GM21367 (cell line): ENCODE measurements around the gene NBL1.

ENCODE experiments used
- ATAC-seq: cut with Tn5 transposase; IDR thresholded peaks from one replicate; pipeline ENCODE4 v1.9.1; 2021; ENCODE audit not compliant: unreplicated experiment

Gene NBL1

GRCh38 chr1:19665496-19666465 lies 21.7 kb downstream of the NBL1 start:
- ATAC-seq, result no peak

GRCh38 chr1:19668888-19669287 lies 24.8 kb downstream of the NBL1 start:
- ATAC-seq, result no peak

- ATAC-seq, result no peak
Measured at GRCh38 chr1:19670787-19671186, 26.7 kb downstream of the NBL1 start.

- ATAC-seq, result no peak
Measured at GRCh38 chr1:19672237-19672636, 28.1 kb downstream of the NBL1 start.

- ATAC-seq, result no peak
Measured at GRCh38 chr1:19675797-19676196, 31.7 kb downstream of the NBL1 start.

- no peak for ATAC-seq
Measured at GRCh38 chr1:19676438-19676922, 32.4 kb downstream of the NBL1 start.

- ATAC-seq, result no peak
Measured at GRCh38 chr1:19678493-19678892, 34.4 kb downstream of the NBL1 start.

GRCh38 chr1:19678931-19679453 lies 34.9 kb downstream of the NBL1 start:
- no peak for ATAC-seq

- no peak for ATAC-seq
Measured at GRCh38 chr1:19679691-19680090, 35.6 kb downstream of the NBL1 start.

GRCh38 chr1:19680644-19681043 lies 36.5 kb downstream of the NBL1 start:
- ATAC-seq, result no peak

- ATAC-seq, result no peak
Measured at GRCh38 chr1:19682257-19682656, 38.1 kb downstream of the NBL1 start.

GRCh38 chr1:19682901-19683300 lies 38.8 kb downstream of the NBL1 start:
- ATAC-seq, result no peak

- ATAC-seq, result no peak
Measured at GRCh38 chr1:19683351-19683750, 39.2 kb downstream of the NBL1 start.

- no peak for ATAC-seq
Measured at GRCh38 chr1:19684677-19685076, 40.6 kb downstream of the NBL1 start.

- ATAC-seq, result no peak
Measured at GRCh38 chr1:19685994-19686393, 41.9 kb downstream of the NBL1 start.

GRCh38 chr1:19687414-19687813 lies 43.3 kb downstream of the NBL1 start:
- ATAC-seq, result no peak

GRCh38 chr1:19688041-19688842 lies 44.1 kb downstream of the NBL1 start:
- ATAC-seq, result no peak

GRCh38 chr1:19689085-19689757 lies 45.1 kb downstream of the NBL1 start:
- no peak for ATAC-seq

- ATAC-seq, result no peak
Measured at GRCh38 chr1:19689856-19690255, 45.7 kb downstream of the NBL1 start.

- no peak for ATAC-seq
Measured at GRCh38 chr1:19690342-19690741, 46.2 kb downstream of the NBL1 start.

- ATAC-seq, result no peak
Measured at GRCh38 chr1:19694298-19694697, 50.2 kb downstream of the NBL1 start.
